GM12878 (cell line): ENCODE data around the gene DLEC1. TPM values are rescaled to one million over a fixed set of nuclear protein-coding genes. Genes with fewer than 3 reads are reported as not detected.

ENCODE experiments used
- ATAC-seq: fragments of 200-7000 bp; cut with Tn5 transposase; 3 replicates; pipeline ENCODE4 v1.9.1; 2020; ENCODE audit warnings: mild to moderate bottlenecking, moderate library complexity
- BruUV-seq: library from RNA; stranded (reverse); fragments of 400-500 nt; replicated peaks from 2 replicates; lab custom pipeline; 2021; lab: Mats Ljungman, UMichigan
- CTCF ChIA-PET: fragments of 300-600 bp; sonication (Branson Sonifier 250); formaldehyde crosslinking; extraction: SDS; loops from one replicate; lab custom pipeline; 2021; ENCODE audit warnings: inconsistent platforms; lab: Yijun Ruan, JAX
- POLR2A ChIA-PET: fragments of 350-600 bp; formaldehyde crosslinking; extraction: SDS; loops from one replicate; lab custom pipeline; 2021; ENCODE audit warnings: inconsistent platforms; lab: Charles Lee
- RAD21 ChIA-PET: fragments of 300-600 bp; sonication (Branson Sonifier 250); formaldehyde crosslinking; loops from one replicate; lab custom pipeline; 2023; ENCODE audit warnings: antibody characterized with exemption; ENCODE audit not compliant: unreplicated experiment; lab: Charles Lee
- SMC1A ChIA-PET: fragments of 300-600 bp; sonication (Branson Sonifier 250); formaldehyde crosslinking; loops from one replicate; lab custom pipeline; 2023; ENCODE audit not compliant: unreplicated experiment, uncharacterized antibody; lab: Charles Lee
- DNase-seq: peaks from one replicate; pipeline ENCODE4 v3.0.0-alpha.2; 2011; ENCODE audit warnings: low read depth, low spot score
- FAIRE-seq: peaks from 3 replicates; lab custom pipeline; 2011; peaks lifted over from hg19 to GRCh38; lab: Jason Lieb, UNC
- H2AFZ ChIP-seq: 2 replicates; pipeline ENCODE4 v1.6.0; 2011; ENCODE audit warnings: low read depth, low read length, control low read depth; ENCODE audit not compliant: control insufficient read depth
- H3K27ac ChIP-seq: 2 replicates; pipeline ENCODE4 v1.5.1; 2011; ENCODE audit warnings: control low read depth; ENCODE audit not compliant: control insufficient read depth, insufficient read depth
- H3K27me3 ChIP-seq, 2 experiments: replicated peaks in 1 of 2; 2 replicates each; pipeline versions ENCODE4 v1.6.0 to v1.6.1; 2011; ENCODE audit warnings: low read length in 1 of 2; ENCODE audit not compliant: control insufficient read depth in 2 of 2, insufficient read depth in 2 of 2
- H3K36me3 ChIP-seq, 2 experiments: 2 replicates each; pipeline ENCODE4 v1.5.1; 2011; ENCODE audit warnings: low read length in 1 of 2; ENCODE audit not compliant: control insufficient read depth in 2 of 2, insufficient read depth in 2 of 2
- H3K4me1 ChIP-seq: 2 replicates; pipeline ENCODE4 v1.6.1; 2011; ENCODE audit warnings: mild to moderate bottlenecking, low read length, moderate library complexity, mixed read lengths; ENCODE audit not compliant: control insufficient read depth, insufficient read depth
- H3K4me2 ChIP-seq: 2 replicates; pipeline ENCODE4 v1.6.0; 2011; ENCODE audit warnings: control low read depth; ENCODE audit not compliant: control insufficient read depth, insufficient read depth
- H3K4me3 ChIP-seq: fragments of 200-600 bp; sonication (generic); 2 replicates; pipeline ENCODE4 v1.5.1; 2016
- H3K79me2 ChIP-seq: 2 replicates; pipeline ENCODE4 v1.6.0; 2011; ENCODE audit warnings: low read length; ENCODE audit not compliant: control insufficient read depth, insufficient read depth
- H3K9ac ChIP-seq: 2 replicates; pipeline ENCODE4 v1.8.0; 2011; ENCODE audit warnings: low read length, control low read depth, mixed read lengths; ENCODE audit not compliant: control insufficient read depth, insufficient read depth
- H3K9me3 ChIP-seq: replicated peaks from 3 replicates; pipeline ENCODE4 v1.5.1; 2011; ENCODE audit warnings: mild to moderate bottlenecking, low read length; ENCODE audit not compliant: control insufficient read depth, insufficient read depth
- H4K20me1 ChIP-seq: 2 replicates; pipeline ENCODE4 v1.6.0; 2011; ENCODE audit not compliant: control insufficient read depth, insufficient read depth
- BRCA1 ChIP-seq: IDR thresholded peaks from 2 replicates; pipeline ENCODE4 v1.6.1; 2011; ENCODE audit warnings: low read depth, low read length, improper control_type of control experiment
- EED ChIP-seq: sonication (generic); IDR thresholded peaks from 2 replicates; pipeline ENCODE4 v1.6.1; 2016; ENCODE audit warnings: antibody characterized with exemption, low read depth
- ETV6 ChIP-seq, 2 experiments: fragments of 450-650 bp in 1 of 2; IDR thresholded peaks in 1 of 2; conservative IDR thresholded peaks in 1 of 2; 2 replicates each; pipeline ENCODE4 v1.6.1; 2014; ENCODE audit warnings: antibody characterized with exemption in 1 of 2, borderline replicate concordance in 1 of 2, low read depth in 1 of 2, mild to moderate bottlenecking in 1 of 2, moderate library complexity in 1 of 2
- GABPA ChIP-seq: IDR thresholded peaks from 2 replicates; pipeline ENCODE4 v1.6.1; 2014; ENCODE audit warnings: antibody characterized with exemption, low read depth, mild to moderate bottlenecking, inconsistent platforms
- HCFC1 ChIP-seq: fragments of 150-350 bp; IDR thresholded peaks from 2 replicates; pipeline ENCODE4 v1.6.1; 2014; ENCODE audit warnings: low read length
- IKZF1 ChIP-seq: fragments of 450-650 bp; conservative IDR thresholded peaks from 2 replicates; pipeline ENCODE4 v1.6.1; 2017; ENCODE audit warnings: antibody characterized with exemption, mild to moderate bottlenecking
- MEF2B ChIP-seq: fragments of 450-650 bp; IDR thresholded peaks from 2 replicates; pipeline ENCODE4 v1.6.1; 2018; ENCODE audit warnings: mild to moderate bottlenecking, moderate library complexity; ENCODE audit not compliant: partially characterized antibody, poor library complexity, severe bottlenecking
- NR2F1 ChIP-seq: fragments of 450-650 bp; conservative IDR thresholded peaks from 2 replicates; pipeline ENCODE4 v1.6.1; 2017; ENCODE audit warnings: mild to moderate bottlenecking
- RBBP5 ChIP-seq: fragments of 200-600 bp; sonication (generic); conservative IDR thresholded peaks from 2 replicates; pipeline ENCODE4 v1.6.1; 2016
- RELA ChIP-seq: fragments of 450-650 bp; IDR thresholded peaks from 2 replicates; pipeline ENCODE4 v1.8.0; 2014; ENCODE audit warnings: borderline replicate concordance; ENCODE audit not compliant: partially characterized antibody
- RFX5 ChIP-seq: IDR thresholded peaks from 2 replicates; pipeline ENCODE4 v1.6.1; 2011; ENCODE audit warnings: low read depth, low read length, improper control_type of control experiment
- SMC3 ChIP-seq: IDR thresholded peaks from 2 replicates; pipeline ENCODE4 v1.6.1; 2011; ENCODE audit warnings: low read length, improper control_type of control experiment, borderline replicate concordance
- SREBF2 ChIP-seq: IDR thresholded peaks from 2 replicates; pipeline ENCODE4 v1.6.1; 2012; ENCODE audit warnings: mild to moderate bottlenecking, low read length
- ZNF207 ChIP-seq: fragments of 450-650 bp; IDR thresholded peaks from 2 replicates; pipeline ENCODE4 v1.6.1; 2014; ENCODE audit warnings: antibody characterized with exemption, mild to moderate bottlenecking, borderline replicate concordance
- ZNF384 ChIP-seq: IDR thresholded peaks from 2 replicates; pipeline ENCODE4 v1.6.1; 2012; ENCODE audit warnings: low read depth, mild to moderate bottlenecking, low read length, improper control_type of control experiment, borderline replicate concordance
- ZNF687 ChIP-seq: fragments of 450-650 bp; IDR thresholded peaks from 2 replicates; pipeline ENCODE4 v1.6.1; 2017; ENCODE audit warnings: mild to moderate bottlenecking, moderate library complexity
- WGBS: methylation state at CpG from one replicate; pipeline ENCODE4 v1.1.6; 2016; ENCODE audit warnings: low lambda C conversion rate; ENCODE audit not compliant: insufficient replicate concordance, insufficient coverage; ENCODE audit errors: missing lambda C conversion rate; 5-methylcytosine and 5-hydroxymethylcytosine counted together
- in situ Hi-C: fragments of 300-500 bp; cut with MboI; formaldehyde crosslinking; loops from 9 replicates; pipeline ENCODE4 v1.14.3; 2018; ENCODE audit warnings: mixed read lengths
- intact Hi-C: fragments of 100-400 bp; cut with micrococcal nuclease; formaldehyde crosslinking; loops from one replicate; pipeline ENCODE4 v1.14.2; 2022; ENCODE audit not compliant: unreplicated experiment
- polyA plus RNA-seq, 11 experiments: library from polyadenylated mRNA; depleted of rRNA in 4 of 11; unstranded in 6 of 11; stranded (reverse) in 5 of 11; fragments of >200 nt; fragmentation: Nextera tagmentation in 4 of 11; fragmentation: Illumina TruSeq in 1 of 11; extraction: Ambion mirVana in 4 of 11; extraction: Trizol in 1 of 11; gene quantifications; 1 replicate in 1 of 11; 2 replicates in 10 of 11; pipeline versions ENCODE4 v1.2.1 to v1.2.3, GENCODE V29; 2011 to 2016; ENCODE audit warnings: inconsistent platforms in 2 of 11, missing spikeins in 2 of 11, low read depth in 1 of 11
- total RNA-seq, 4 experiments: library from RNA; depleted of rRNA in 3 of 4; stranded (reverse); fragments of >200 nt in 3 of 4; fragmentation: Illumina TruSeq in 1 of 4; extraction: Trizol in 1 of 4; gene quantifications; 2 replicates each; pipeline versions ENCODE4 v1.2.1 to v1.2.3, GENCODE V29; 2013 to 2021
- TF ChIP-seq, protein P1 (sequence below): fragments of 150-350 bp; IDR thresholded peaks from 2 replicates; pipeline ENCODE4 v1.6.1; 2016; ENCODE audit warnings: low read depth, low read length

The DLEC1 gene
- total and polyA plus RNA-seq, 10 of the 15 experiments (the other 5 are each of a cell fraction or from before 2014, with no cell fraction given) = 0.03 to 0.29 (median 0.07) TPM; not detected in 3

- Histone ChIP-seq H3K9me3 (no peaks in the 10 kb centered on the region; the same call in 1 of the 3 replicates), H4K20me1 (no peaks in the 10 kb centered on the region), H3K79me2 (no peaks in the 10 kb centered on the region), H3K4me1 (peaks cover 6% of the 10 kb centered on the region; the same call in 1 of the 2 replicates), H3K4me2 (no peak overlapping the region), H3K36me3 (no peaks in the 10 kb centered on the region), H2AFZ (no peak overlapping the region), H3K9ac (no peak overlapping the region), H3K4me3 (no peak overlapping the region), H3K27ac (no peak overlapping the region), H3K27me3 (no peaks in the 10 kb centered on the region)
- TF ChIP-seq, protein P1, sequence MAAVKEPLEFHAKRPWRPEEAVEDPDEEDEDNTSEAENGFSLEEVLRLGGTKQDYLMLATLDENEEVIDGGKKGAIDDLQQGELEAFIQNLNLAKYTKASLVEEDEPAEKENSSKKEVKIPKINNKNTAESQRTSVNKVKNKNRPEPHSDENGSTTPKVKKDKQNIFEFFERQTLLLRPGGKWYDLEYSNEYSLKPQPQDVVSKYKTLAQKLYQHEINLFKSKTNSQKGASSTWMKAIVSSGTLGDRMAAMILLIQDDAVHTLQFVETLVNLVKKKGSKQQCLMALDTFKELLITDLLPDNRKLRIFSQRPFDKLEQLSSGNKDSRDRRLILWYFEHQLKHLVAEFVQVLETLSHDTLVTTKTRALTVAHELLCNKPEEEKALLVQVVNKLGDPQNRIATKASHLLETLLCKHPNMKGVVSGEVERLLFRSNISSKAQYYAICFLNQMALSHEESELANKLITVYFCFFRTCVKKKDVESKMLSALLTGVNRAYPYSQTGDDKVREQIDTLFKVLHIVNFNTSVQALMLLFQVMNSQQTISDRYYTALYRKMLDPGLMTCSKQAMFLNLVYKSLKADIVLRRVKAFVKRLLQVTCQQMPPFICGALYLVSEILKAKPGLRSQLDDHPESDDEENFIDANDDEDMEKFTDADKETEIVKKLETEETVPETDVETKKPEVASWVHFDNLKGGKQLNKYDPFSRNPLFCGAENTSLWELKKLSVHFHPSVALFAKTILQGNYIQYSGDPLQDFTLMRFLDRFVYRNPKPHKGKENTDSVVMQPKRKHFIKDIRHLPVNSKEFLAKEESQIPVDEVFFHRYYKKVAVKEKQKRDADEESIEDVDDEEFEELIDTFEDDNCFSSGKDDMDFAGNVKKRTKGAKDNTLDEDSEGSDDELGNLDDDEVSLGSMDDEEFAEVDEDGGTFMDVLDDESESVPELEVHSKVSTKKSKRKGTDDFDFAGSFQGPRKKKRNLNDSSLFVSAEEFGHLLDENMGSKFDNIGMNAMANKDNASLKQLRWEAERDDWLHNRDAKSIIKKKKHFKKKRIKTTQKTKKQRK = no peak
- TF ChIP-seq NR2F1 (no peak), RFX5 (no peak), RELA (no peak), BRCA1 (no peak), RBBP5 (no peak), GABPA (no peak), ETV6 (conservative IDR thresholded peaks at IDR 0.05 in 1 of 2, IDR thresholded peaks at IDR 0.05 in 1 of 2; ENCODE audit: borderline replicate concordance in 1 of 2, low read depth in 1 of 2) (no peak), ZNF207 (no peak), ZNF687 (no peak), SREBF2 (no peak), HCFC1 (no peak), MEF2B (no peak), IKZF1 (no peak), ZNF384 (no peak), EED (no peak), SMC3 (no peak)
- DNase-seq (no peak), FAIRE-seq (no peak), ATAC-seq (no peak)
- BruUV-seq = no TSS peak
- CTCF ChIA-PET = interaction anchor here (1.0 kb wide), 1 partner anchor 114 kb away, joined by 4 read pairs; no protein-coding TSS in a partner anchor
- POLR2A ChIA-PET = interaction anchor here (0.6 kb wide), 1 partner anchor 208 kb away, joined by 6 read pairs; no protein-coding TSS in a partner anchor
- 51% methylated on average over 11 of the region's 11 CpGs for WGBS
- SMC1A ChIA-PET = no interaction called here
- intact Hi-C loops = no loop called here
- RAD21 ChIA-PET = no interaction called here
- in situ Hi-C loops = no loop called here
Measured at GRCh38 chr3:38088126-38089078, 49.4 kb downstream of the DLEC1 start.
